GM18870 (cell line): ENCODE data around the gene CHAD.
"Not testable (repeated sequence)": the region's sequence is repeated elsewhere in the genome, so short reads cannot be mapped to it uniquely, and the experiment has no call there.

ENCODE experiments used
- ATAC-seq: cut with Tn5 transposase; IDR thresholded peaks from one replicate; pipeline ENCODE4 v1.9.1; 2021; ENCODE audit warnings: moderate library complexity; ENCODE audit not compliant: unreplicated experiment

Gene CHAD

DNA sequence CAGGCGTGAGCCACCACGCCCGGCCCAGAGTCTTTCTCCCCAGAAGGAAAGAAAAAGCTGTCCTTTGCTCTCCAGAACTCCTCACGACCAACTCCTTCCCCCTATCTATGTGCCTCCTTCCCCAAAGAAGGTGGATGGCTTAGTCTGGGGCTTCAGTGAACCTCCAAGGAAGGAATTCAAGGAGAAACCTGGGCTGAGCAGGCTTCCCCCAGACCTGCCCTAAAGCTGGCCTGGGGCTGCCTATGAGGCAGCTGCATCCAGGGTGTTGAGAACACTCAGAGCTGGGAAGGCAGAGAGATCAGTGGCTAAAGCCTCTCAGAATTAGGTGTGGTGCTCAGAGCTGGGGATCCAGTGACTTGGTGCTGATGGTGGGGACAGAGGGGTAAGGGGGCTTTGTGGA is 38.9 kb downstream of the CHAD start:
- ATAC-seq = no peak

DNA sequence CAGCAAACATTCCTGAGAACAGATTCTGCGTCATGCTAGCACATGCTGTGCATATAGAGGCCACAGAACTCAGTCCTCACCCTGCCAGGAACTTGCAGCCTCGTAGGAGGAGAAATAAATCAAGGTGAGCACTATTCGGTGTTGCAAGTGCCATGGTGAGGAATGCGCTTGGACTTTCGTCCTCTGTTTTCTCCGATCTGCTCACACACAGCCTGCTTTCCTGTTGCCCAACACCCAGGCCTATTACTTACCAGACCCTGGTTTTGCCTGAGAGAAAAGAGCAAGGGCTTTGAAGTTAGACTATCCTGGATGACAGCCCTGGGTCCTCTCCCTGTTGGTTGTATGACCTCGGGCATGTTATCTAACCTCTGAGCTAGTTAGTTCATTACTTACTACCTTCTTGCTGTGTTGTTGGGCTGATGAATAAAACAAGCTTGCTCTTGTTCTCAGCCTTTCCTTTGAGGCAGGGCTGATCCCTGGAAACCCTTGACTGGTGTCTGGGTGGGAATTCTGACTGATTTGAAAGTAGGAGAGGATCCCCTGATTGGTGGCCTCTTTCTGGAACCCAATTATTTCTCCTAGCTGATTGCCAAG is 39.8 kb downstream of the CHAD start:
- no peak for ATAC-seq

DNA sequence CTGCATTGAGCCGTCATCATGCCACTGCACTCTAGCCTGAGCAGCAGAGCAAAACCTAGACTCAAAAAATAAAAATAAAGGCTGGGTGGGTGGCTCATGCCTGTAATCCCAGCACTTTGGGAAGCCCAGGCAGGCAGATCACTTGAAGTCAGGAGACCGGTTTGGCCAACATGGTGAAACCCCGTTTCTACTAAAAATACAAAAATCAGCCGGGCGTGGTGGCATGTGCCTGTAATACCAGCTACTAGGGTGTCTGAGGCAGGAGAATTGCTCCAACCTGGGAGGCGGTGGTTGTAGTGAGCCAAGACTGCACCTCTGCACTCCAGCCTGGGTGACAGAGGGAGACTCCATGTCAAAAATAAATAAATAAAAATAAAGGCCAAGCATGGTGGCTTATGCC is 40.6 kb downstream of the CHAD start:
- not testable (repeated sequence) for ATAC-seq

DNA sequence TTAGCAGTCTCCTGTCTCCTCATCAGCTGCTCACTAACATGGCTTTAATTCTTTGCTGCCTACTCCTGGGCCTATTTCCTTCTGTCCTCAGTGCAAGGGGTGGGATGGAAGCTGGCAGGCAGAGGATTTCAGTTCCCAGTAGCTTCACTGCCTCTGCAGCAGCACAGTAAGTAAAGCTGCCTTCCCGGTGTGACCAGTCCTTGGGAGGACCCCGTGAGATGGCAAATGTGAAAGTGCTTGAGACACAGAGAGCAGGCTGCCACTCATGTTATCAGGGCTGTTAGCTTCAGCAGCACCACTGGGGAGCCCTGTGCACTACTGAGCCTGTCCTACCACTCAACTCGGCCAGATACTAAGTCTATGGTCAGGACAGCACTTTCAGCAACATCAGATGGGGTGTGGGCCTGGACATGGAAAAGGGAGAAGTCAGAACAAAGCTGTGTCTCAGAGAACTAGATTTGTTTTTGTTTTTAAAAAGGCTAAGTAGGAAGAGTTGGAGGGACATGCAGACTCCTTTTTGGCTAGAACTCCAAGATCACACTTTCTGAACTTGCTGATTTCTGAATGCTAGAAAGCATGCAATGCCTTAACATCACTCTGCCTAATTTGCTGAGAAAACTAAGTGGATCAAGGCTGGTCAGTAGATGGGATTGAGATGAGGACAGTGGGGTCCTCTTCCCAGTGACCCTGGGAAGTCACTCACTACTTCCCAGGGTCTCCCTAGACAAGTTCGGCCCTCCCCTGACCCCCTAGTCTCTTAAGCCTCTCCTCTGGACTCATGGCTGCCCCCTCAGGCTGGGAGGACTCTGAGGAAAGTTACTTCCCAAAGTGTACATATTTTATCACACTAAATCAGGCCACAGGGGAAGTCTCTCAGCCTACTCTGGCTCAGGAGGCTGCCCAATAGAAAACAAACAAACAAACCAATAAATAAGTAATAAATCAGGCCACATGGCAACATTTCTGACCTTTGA is 41.6 kb downstream of the CHAD start:
- no peak for ATAC-seq

DNA sequence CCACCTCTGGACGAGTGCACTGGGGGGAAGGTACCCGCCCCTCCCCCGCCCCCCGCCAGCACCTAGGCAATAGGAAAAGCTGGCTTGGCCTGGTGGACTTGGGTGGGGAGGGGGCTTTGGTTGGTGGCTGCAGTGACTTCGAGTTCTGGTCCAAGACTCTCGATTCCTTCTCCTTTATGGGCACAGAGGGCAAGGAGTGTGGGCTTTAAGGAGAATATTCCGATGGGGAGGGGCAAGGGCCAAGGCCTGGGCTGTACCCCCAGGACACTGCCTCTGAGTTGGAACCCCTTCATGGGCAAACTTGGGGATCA is 42.3 kb downstream of the CHAD start:
- ATAC-seq = no peak

DNA sequence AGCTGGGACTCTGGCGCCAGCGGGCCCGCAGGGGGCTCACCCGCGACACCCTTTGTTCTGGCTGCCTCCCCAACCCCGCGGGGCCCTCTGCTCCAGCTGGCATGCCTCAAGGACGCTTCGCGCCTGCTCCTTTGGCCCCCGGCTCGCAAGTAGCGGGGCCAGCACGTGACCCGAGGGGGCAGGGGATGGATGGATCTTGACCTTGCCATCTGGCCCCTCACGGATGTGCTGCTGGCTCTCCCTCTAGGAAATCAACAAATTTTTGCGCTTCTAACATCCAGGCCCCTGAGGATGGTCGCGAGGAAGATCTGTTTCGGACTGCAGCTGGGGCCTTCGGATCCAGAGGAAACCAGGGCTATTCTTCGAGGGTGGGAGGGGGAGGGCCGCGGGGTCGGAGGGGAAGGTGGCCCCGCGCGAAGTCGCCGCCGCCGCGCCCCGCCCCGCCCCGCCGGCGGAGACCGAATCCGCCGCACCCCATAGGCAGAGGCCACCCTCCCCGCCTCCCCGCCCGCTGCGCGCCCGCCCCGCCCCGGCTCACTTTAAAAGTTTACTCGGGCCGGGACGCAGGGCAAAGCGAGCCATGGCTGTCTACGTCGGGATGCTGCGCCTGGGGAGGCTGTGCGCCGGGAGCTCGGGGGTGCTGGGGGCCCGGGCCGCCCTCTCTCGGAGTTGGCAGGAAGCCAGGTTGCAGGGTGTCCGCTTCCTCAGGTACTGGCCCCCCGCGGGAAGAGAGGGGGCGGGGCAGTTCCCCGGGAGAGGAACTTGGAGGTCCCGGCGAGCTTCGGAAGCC is 42.8 kb downstream of the CHAD start, which contains the start of gene ACSF2:
TSS of gene ACSF2 (plus strand) at position 537 of the 790 bp plus-strand sequence. CDS start at position 581, 44 bp downstream.
- no peak for ATAC-seq

DNA sequence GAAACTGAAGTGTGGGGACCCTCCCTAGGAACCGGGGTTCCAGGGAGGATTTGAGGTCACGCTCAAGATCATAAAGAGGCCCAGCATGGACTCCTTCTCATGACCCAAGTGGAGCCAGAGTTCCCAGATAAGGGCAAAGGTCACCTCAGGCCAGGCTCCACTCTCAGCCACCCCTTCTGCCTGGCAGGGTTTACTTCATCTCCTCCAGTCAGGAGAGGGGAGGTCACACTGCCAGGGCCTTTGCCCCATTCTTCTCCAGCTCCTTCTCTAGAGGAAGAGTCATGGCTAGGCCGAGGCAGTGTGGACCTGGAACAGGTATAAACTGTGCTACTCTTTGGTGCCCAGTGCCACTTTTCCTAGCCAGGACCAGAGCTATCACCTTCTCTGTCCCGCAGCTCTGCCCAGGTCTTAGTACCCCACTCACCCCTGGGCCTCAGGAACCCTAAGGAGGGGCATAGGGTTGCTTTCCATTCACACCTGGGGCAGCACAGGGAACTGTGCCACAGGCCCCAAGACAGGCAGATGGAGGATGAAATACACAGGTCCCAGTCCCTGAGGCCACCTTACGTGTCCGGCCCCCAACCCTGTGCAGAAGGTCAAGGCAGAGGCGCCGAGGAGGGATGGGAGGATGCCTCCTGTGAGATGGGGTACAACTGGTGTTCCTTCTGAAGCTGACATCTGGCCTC is 43.5 kb downstream of the CHAD start:
- no peak for ATAC-seq

DNA sequence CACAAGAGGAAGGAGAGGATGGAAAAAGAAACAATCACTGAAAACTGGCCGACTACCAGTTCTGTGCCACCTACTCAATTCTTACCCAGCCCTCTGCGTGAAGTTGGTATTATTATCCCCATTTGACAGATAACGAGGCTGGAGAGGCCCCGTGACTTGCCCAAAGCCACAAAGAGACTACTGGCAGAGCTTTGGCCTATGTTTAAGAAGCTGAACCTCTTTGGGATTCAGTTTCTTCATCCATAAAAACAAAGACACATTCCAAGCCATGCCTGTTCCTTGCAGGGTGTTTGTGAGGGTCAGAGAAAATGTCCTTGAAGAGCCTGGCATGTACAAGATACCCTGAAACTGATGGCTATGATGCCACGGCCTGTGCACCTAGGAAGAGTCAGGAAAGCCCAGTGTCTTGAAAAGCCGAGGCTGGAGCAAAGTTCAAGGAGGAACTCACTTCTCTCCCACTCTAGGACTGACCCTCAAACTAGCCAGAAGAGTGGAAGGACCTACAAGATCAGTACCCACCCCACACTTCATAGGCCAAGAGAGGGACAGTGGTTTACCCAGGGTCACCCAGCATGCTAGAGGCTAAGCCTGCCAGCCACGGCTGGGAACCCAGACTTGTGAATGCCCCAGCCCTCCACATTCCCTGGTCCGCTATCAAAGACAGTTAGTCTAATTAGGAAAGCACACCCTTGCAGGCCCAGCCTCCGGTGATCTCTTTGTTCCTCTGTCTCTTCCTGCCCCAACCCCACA is 44.3 kb downstream of the CHAD start:
- no peak for ATAC-seq

DNA sequence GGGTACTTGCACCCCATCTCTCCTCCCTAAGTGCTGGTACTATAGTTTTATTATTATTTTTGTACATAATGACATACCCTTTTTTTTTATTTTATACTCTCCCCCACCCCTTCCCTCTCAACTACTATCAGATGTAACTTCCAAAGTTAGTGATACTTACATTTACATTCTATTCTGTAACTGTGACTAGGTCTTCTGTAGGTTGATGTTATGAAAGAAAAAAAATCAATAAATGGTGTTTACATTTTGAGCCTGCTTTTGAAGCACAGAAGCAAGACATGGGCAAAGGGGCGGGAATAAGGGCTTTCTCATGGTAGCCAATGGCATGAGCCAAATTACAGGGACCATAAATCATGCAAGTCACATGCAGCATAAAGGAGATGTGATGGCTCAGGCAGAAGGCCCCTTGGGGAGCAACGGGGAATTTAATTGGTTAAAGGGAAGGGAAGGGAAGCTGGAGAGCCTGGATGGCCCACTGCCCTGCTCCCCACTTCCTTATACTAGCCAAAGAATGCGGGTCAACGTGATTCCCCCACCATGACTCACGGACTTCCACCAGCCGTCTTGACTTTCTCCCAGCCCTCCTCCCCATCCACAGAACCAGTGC is 45.0 kb downstream of the CHAD start:
- no peak for ATAC-seq

DNA sequence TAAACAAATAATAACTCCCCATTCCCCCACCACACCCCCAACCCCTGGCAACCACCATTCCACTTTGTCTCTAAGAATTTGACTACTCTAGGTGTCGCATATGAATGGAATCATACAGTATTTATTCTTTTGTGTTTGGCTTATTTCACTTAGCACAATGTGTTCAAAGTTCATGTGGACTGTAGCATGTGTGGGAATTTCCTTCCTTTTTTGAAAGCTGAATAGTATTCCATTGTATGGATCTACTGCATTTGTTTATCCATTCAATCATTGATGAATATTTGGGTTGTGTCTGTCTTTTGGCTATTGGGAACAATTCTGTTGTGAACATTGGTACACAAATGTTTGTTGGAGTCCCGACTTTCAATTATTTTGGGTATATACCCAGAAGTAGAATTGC is 45.9 kb downstream of the CHAD start:
- ATAC-seq = no peak

DNA sequence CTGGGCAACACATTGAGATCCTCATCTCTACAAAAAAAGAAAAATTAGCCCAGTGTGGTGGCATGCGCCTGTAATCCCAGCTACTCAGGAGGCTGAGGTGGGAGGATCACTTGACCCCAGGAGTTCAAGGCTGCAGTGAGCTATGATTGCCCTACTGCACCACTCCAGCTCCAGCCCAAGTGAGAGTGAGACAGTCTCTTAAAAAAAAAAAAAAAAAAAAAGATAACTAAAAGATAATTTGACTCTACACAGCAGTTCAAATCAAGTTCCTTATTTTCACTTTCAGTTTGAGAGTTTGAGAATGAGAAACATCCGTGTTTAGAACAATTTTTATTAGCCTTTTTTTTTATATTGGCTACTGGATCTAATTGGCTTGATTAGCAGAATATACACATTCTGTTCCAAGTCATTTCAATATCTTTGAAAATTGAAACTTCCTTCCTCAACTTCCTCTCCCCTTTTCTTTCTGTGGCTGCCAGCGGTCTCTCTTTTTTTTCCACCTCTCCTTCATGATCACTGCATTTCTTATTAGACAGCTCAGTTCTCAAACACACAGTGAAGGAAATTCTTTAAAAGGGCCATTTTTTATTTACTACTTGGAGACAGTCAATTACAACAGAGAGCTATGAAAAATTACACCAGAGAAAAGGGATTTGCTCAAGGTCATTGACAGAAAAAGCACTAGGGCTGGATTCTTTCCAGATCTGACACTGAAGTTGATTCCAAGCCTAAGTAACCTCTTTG is 47.2 kb downstream of the CHAD start:
- ATAC-seq = no peak

DNA sequence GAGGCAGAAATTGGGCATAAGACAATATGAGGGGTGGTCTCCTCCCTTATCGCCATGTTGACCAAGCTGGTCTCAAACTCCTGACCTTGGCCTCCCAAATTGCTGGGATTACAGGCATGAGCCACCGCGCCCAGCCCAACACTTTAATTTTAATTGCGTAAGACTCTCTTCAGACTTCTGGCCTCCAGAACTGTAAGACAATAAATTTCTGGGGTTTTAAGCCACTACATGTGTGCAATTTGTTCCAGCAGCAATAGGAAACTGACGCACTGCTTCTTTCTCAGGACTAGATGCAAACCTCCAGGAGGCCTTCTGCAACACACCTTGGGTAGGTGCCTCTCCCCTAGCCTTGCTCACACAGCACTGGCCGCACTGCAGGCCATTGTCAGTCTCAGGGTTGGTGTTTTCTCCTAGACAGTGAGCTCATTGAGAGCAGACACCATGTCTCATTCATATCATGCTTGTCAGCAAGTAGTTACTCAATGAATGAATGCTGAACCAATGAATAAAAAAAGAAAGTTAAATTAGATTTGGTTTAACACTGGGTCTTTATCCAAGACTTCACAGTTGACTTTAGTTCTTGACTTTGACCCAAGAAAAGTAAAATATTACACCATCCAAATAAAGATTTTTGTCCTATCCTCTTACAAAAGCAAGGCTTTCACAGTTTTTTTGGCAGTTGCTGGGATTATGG is 48.1 kb downstream of the CHAD start:
- ATAC-seq = no peak

DNA sequence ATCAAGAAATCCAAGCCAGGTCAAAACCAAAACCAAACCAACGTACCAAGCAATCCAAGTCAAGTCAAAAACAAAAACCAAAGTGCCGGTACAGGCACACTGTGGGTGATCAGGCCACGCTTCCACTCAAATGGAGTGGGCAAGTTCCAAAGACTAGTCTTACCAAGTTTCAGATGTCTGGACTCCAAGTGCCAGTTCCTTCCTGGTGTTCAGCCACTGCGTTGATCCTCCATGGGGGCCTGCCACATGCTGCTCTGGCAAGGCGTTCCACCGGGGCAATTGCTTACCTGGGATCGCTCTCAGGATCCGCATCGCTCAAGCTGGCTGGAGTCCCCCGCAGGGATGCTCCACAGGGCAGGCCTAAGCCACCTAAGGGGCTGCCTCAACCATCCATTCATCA is 49.1 kb downstream of the CHAD start:
- not testable (repeated sequence) for ATAC-seq

DNA sequence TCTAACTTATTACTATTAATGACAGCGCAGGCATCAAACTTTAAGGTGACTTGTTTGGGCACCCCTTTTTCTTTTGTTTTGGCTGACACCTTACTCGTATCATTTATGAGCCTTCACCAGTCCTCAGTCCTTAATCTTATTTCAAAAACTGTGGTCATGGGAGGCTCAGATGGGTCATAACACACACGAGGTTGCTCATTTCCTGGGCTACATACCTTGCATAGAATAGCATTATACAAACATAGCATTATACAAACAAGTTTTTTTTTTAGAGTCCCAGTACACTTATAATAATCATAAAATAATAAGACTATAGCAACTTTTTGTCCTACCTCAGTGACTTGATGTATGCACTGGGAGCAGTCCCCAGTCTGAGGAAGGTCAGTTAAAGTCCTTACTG is 53.9 kb downstream of the CHAD start:
- ATAC-seq = no peak
